HG03139 (cell line): ENCODE measurements around the gene KDM3A.

Experiments
- ATAC-seq: cut with Tn5 transposase; IDR thresholded peaks from one replicate; pipeline ENCODE4 v1.9.1; 2021; ENCODE audit not compliant: unreplicated experiment

The KDM3A gene

GRCh38 chr2:86440631-86441391 lies at the start of gene KDM3A:
TSS of gene KDM3A (plus strand) at chr2:86441371. CDS start at chr2:86442048, 677 bp downstream.
- peak; percentile 80 for ATAC-seq

GRCh38 chr2:86392873-86393518 lies 48.2 kb upstream of the KDM3A start:
- ATAC-seq = no peak

GRCh38 chr2:86393521-86394491 lies 47.4 kb upstream of the KDM3A start:
- ATAC-seq = no peak

GRCh38 chr2:86396291-86396785 lies 44.8 kb upstream of the KDM3A start:
- no peak for ATAC-seq

GRCh38 chr2:86397986-86398385 lies 43.2 kb upstream of the KDM3A start:
- no peak for ATAC-seq

GRCh38 chr2:86398500-86399474 lies 42.4 kb upstream of the KDM3A start:
- no peak for ATAC-seq

- ATAC-seq = no peak
These were observed 40.9 kb upstream of the KDM3A start for GRCh38 chr2:86400321-86400720.

GRCh38 chr2:86410581-86410980 lies 30.6 kb upstream of the KDM3A start:
- ATAC-seq = no peak

- ATAC-seq = no peak
These were observed 29.8 kb upstream of the KDM3A start for GRCh38 chr2:86411396-86411795.

GRCh38 chr2:86412007-86412406 lies 29.2 kb upstream of the KDM3A start:
- no peak for ATAC-seq

- ATAC-seq = no peak
These were observed 27.7 kb upstream of the KDM3A start for GRCh38 chr2:86413296-86414094.

GRCh38 chr2:86414996-86415395 lies 26.2 kb upstream of the KDM3A start:
- no peak for ATAC-seq

- ATAC-seq = no peak
These were observed 25.0 kb upstream of the KDM3A start for GRCh38 chr2:86416146-86416545.

GRCh38 chr2:86417961-86418360 lies 23.2 kb upstream of the KDM3A start:
- no peak for ATAC-seq

- ATAC-seq = no peak
These were observed 20.3 kb upstream of the KDM3A start for GRCh38 chr2:86420913-86421312.

GRCh38 chr2:86426271-86426670 lies 14.9 kb upstream of the KDM3A start:
- no peak for ATAC-seq

- ATAC-seq = no peak
These were observed 11.8 kb upstream of the KDM3A start for GRCh38 chr2:86429335-86429734.

- ATAC-seq = no peak
These were observed 10.8 kb upstream of the KDM3A start for GRCh38 chr2:86430368-86430767.

GRCh38 chr2:86433137-86433536 lies 8.0 kb upstream of the KDM3A start:
- ATAC-seq = no peak
